CD1c-positive myeloid dendritic cell (primary cell): Measurements from ENCODE around the gene MXRA7.
"Not testable (repeated sequence)": the region's sequence is repeated elsewhere in the genome, so short reads cannot be mapped to it uniquely, and the experiment has no call there.

ENCODE experiments used
- DNase-seq: peaks from one replicate; pipeline ENCODE4 v3.0.0-alpha.2; 2016; ENCODE audit errors: extremely low spot score

The MXRA7 gene

GRCh38 chr17:76643553-76644148 is 67.1 kb downstream of the MXRA7 start, which contains the start of gene ST6GALNAC1:
Gene ST6GALNAC1 (minus strand): TSS chr17:76643757. CDS start chr17:76643638, 119 bp downstream.
- DNase-seq, result no peak

- DNase-seq, result no peak
These were observed 67.8 kb downstream of the MXRA7 start for GRCh38 chr17:76642994-76643393.

- no peak for DNase-seq
These were observed 68.7 kb downstream of the MXRA7 start for GRCh38 chr17:76642032-76642561.

GRCh38 chr17:76641501-76641900 is 69.3 kb downstream of the MXRA7 start:
- DNase-seq, result no peak

GRCh38 chr17:76640550-76641380 is 70.0 kb downstream of the MXRA7 start:
- no peak for DNase-seq

GRCh38 chr17:76638263-76638662 is 72.5 kb downstream of the MXRA7 start:
- DNase-seq, result no peak

GRCh38 chr17:76636486-76637206 is 74.1 kb downstream of the MXRA7 start:
- not testable (repeated sequence) for DNase-seq

GRCh38 chr17:76635659-76636360 is 75.0 kb downstream of the MXRA7 start:
- no peak for DNase-seq

- DNase-seq, result no peak
These were observed 75.7 kb downstream of the MXRA7 start for GRCh38 chr17:76635039-76635438.

- no peak for DNase-seq
These were observed 77.0 kb downstream of the MXRA7 start for GRCh38 chr17:76633628-76634328.

- no peak for DNase-seq
These were observed 78.8 kb downstream of the MXRA7 start for GRCh38 chr17:76631821-76632565.

- no peak for DNase-seq
These were observed 80.6 kb downstream of the MXRA7 start for GRCh38 chr17:76630151-76630550.
